K562 (cell line): ENCODE measurements around the gene LGALS8. TPM values are rescaled to one million over a fixed set of nuclear protein-coding genes. Genes with fewer than 3 reads are reported as not detected.
"Not testable (repeated sequence)": the region's sequence is repeated elsewhere in the genome, so short reads cannot be mapped to it uniquely, and the experiment has no call there.

ENCODE experiments used
- DDX20 ChIP-seq: fragments of 450-650 bp; IDR thresholded peaks from 2 replicates; pipeline ENCODE4 v1.6.1; 2016; ENCODE audit warnings: missing genetic modification characterization, low read depth, mild to moderate bottlenecking, missing compliant biosample characterization, moderate library complexity
- DMBX1 ChIP-seq: fragments of 250-450 bp; sonication (Bioruptor Pico); IDR thresholded peaks from 2 replicates; pipeline ENCODE4 v1.8.0; 2022; ENCODE audit warnings: inconsistent platforms, mild to moderate bottlenecking, moderate library complexity, borderline replicate concordance
- ELF2 ChIP-seq: fragments of 250-450 bp; sonication (Bioruptor Pico); IDR thresholded peaks from 2 replicates; pipeline ENCODE4 v1.5.0; 2021; ENCODE audit warnings: mild to moderate bottlenecking
- HDAC8 ChIP-seq: fragments of 450-650 bp; IDR thresholded peaks from 2 replicates; pipeline ENCODE4 v1.6.1; 2016; ENCODE audit warnings: mild to moderate bottlenecking, missing genetic modification characterization, moderate library complexity, missing compliant biosample characterization
- KLF6 ChIP-seq: fragments of 250-450 bp; sonication (Bioruptor Pico); IDR thresholded peaks from 2 replicates; pipeline ENCODE4 v1.4.0; 2020; ENCODE audit warnings: mild to moderate bottlenecking, moderate library complexity, borderline replicate concordance
- NR4A1 ChIP-seq, 2 experiments: fragments of 250-450 bp in 1 of 2; fragments of 450-650 bp in 1 of 2; sonication (Bioruptor Pico) in 1 of 2; IDR thresholded peaks; 2 replicates each; pipeline versions ENCODE4 v1.4.0 to v1.6.1; 2016 to 2020; ENCODE audit warnings: mild to moderate bottlenecking in 2 of 2, missing compliant biosample characterization in 1 of 2, missing genetic modification characterization in 1 of 2, moderate library complexity in 1 of 2
- PTRF ChIP-seq: fragments of 450-650 bp; IDR thresholded peaks from 2 replicates; pipeline ENCODE4 v1.6.1; 2016; ENCODE audit warnings: mild to moderate bottlenecking, missing genetic modification characterization, missing compliant biosample characterization
- PTTG1 ChIP-seq: fragments of 450-650 bp; IDR thresholded peaks from 2 replicates; pipeline ENCODE4 v1.6.1; 2016; ENCODE audit warnings: low read depth, mild to moderate bottlenecking, missing genetic modification characterization, missing compliant biosample characterization
- SMAD3 ChIP-seq: fragments of 450-650 bp; formaldehyde crosslinking; conservative IDR thresholded peaks from 2 replicates; pipeline ENCODE4 v1.4.0; 2020; ENCODE audit warnings: mild to moderate bottlenecking
- STAT5B ChIP-seq: fragments of 250-450 bp; sonication (Bioruptor Pico); IDR thresholded peaks from 2 replicates; pipeline ENCODE4 v1.8.0; 2021; ENCODE audit warnings: mild to moderate bottlenecking, inconsistent platforms
- ZKSCAN3 ChIP-seq: fragments of 250-450 bp; sonication (Bioruptor Pico); IDR thresholded peaks from 2 replicates; pipeline ENCODE4 v1.4.0; 2020
- ZNF449 ChIP-seq: fragments of 250-450 bp; sonication (Bioruptor Pico); IDR thresholded peaks from 2 replicates; pipeline ENCODE4 v1.8.0; 2022; ENCODE audit warnings: moderate library complexity, mild to moderate bottlenecking, inconsistent platforms
- ZNF592 ChIP-seq: fragments of 450-650 bp; IDR thresholded peaks from 2 replicates; pipeline ENCODE4 v1.6.1; 2017; ENCODE audit warnings: antibody characterized with exemption, mild to moderate bottlenecking
- ZNF766 ChIP-seq: fragments of 200-800 bp; sonication (Bioruptor generic); conservative IDR thresholded peaks from 2 replicates; pipeline ENCODE4 v1.6.1; 2016; ENCODE audit warnings: missing genetic modification characterization, missing compliant biosample characterization
- ZNF79 ChIP-seq: fragments of 250-450 bp; sonication (Bioruptor Pico); IDR thresholded peaks from 2 replicates; pipeline ENCODE4 v1.4.0; 2020; ENCODE audit warnings: low read depth, mild to moderate bottlenecking, moderate library complexity
- polyA plus RNA-seq, 8 experiments: library from polyadenylated mRNA; depleted of rRNA in 4 of 8; stranded (reverse) in 5 of 8; unstranded in 3 of 8; fragments of >200 nt; fragmentation: Nextera tagmentation in 2 of 8; fragmentation: Illumina TruSeq in 1 of 8; extraction: Ambion mirVana in 2 of 8; extraction: Trizol in 1 of 8; gene quantifications; 2 replicates each; pipeline versions ENCODE4 v1.2.1 to v1.2.3, GENCODE V29; 2011 to 2014; ENCODE audit warnings: inconsistent platforms in 1 of 8, missing spikeins in 1 of 8
- total RNA-seq, 7 experiments: library from RNA; depleted of rRNA in 6 of 7; stranded (reverse); fragments of >200 nt in 6 of 7; fragmentation: Illumina TruSeq in 2 of 7; extraction: Trizol in 2 of 7; gene quantifications; 2 replicates each; pipeline versions ENCODE4 v1.2.1 to v1.2.3, GENCODE V29; 2011 to 2021; ENCODE audit warnings: low replicate concordance in 1 of 7

Gene LGALS8
- total and polyA plus RNA-seq, 9 of the 15 experiments (the other 6 are each of a cell fraction or from before 2014, with no cell fraction given) = 57.4 to 87.7 (median 70.3) TPM

GRCh38 chr1:236504338-236504737, 19.4 kb upstream of the LGALS8 start (continued):
- TF ChIP-seq ZNF592 (peak; percentile 82), PTTG1 (peak; percentile 71), DDX20 (tag) (peak; percentile 75; the same call in 1 of the 2 replicates), ELF2 (peak; percentile 23; the same call in 1 of the 2 replicates), ZNF79 (CRISPR knock-in tag) (0 out of 2 replicates have a peak, but pooled peaks have one; percentile 39), STAT5B (CRISPR knock-in tag) (0 out of 2 replicates have a peak, but pooled peaks have one; percentile 19), NR4A1 (tag; IDR thresholded peaks at IDR 0.05) (0 out of 2 replicates have a peak, but pooled peaks have one; percentile 64), SMAD3 (CRISPR knock-in tag) (0 out of 2 replicates have a peak, but pooled peaks have one; percentile 34), PTRF (tag) (peak; percentile 48; the same call in 1 of the 2 replicates), ZNF766 (CRISPR knock-in tag) (0 out of 2 replicates have a peak, but pooled peaks have one; percentile 31), ZNF449 (CRISPR knock-in tag) (peak; percentile 59; the same call in 1 of the 2 replicates), ZKSCAN3 (CRISPR knock-in tag) (0 out of 2 replicates have a peak, but pooled peaks have one; percentile 18), DMBX1 (peak; percentile 61; the same call in 1 of the 2 replicates), HDAC8 (tag) (0 out of 2 replicates have a peak, but pooled peaks have one; percentile 45), KLF6 (CRISPR knock-in tag) (peak; percentile 77; the same call in 1 of the 2 replicates)
- TF ChIP-seq NR4A1 (CRISPR knock-in tag; IDR thresholded peaks at IDR 0.05) = not testable (repeated sequence)
